Astrocyte of the cerebellum (primary cell): Measurements from ENCODE around the gene NHERF2.
A peak's percentile ranks its signal among the peaks of the same experiment; 100 is the strongest.

Source experiments
- DNase-seq: peaks from one replicate; pipeline ENCODE4 v3.0.0-alpha.2; 2011; ENCODE audit warnings: low read depth
- H3K4me3 ChIP-seq: 2 replicates; pipeline ENCODE4 v1.5.1; 2011; ENCODE audit warnings: mild to moderate bottlenecking, low read depth, low read length, moderate library complexity
- in situ Hi-C: cut with HindIII; loops from 2 replicates; pipeline ENCODE4 v1.10.0; 2017; ENCODE audit warnings: low sequenced_read_pairs
- TF ChIP-seq, protein P1 (sequence below): IDR thresholded peaks from 2 replicates; pipeline ENCODE4 v1.5.1; 2012; ENCODE audit warnings: low read length, low read depth, moderate library complexity, mild to moderate bottlenecking; ENCODE audit errors: missing control alignments

The NHERF2 gene

GRCh38 chr16:2013527-2013926 is 13.2 kb upstream of the NHERF2 start:
- in situ Hi-C loops, result no loop called here
- TF ChIP-seq, protein P1, sequence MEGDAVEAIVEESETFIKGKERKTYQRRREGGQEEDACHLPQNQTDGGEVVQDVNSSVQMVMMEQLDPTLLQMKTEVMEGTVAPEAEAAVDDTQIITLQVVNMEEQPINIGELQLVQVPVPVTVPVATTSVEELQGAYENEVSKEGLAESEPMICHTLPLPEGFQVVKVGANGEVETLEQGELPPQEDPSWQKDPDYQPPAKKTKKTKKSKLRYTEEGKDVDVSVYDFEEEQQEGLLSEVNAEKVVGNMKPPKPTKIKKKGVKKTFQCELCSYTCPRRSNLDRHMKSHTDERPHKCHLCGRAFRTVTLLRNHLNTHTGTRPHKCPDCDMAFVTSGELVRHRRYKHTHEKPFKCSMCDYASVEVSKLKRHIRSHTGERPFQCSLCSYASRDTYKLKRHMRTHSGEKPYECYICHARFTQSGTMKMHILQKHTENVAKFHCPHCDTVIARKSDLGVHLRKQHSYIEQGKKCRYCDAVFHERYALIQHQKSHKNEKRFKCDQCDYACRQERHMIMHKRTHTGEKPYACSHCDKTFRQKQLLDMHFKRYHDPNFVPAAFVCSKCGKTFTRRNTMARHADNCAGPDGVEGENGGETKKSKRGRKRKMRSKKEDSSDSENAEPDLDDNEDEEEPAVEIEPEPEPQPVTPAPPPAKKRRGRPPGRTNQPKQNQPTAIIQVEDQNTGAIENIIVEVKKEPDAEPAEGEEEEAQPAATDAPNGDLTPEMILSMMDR, result no peak
- DNase-seq, result no peak
- H3K4me3 ChIP-seq, result no peak overlapping the region

GRCh38 chr16:2015117-2015946 is 11.4 kb upstream of the NHERF2 start:
- H3K4me3 ChIP-seq, result no peak overlapping the region
- TF ChIP-seq, protein P1, result no peak
- in situ Hi-C loops, result no loop called here
- DNase-seq, result no peak

DNA sequence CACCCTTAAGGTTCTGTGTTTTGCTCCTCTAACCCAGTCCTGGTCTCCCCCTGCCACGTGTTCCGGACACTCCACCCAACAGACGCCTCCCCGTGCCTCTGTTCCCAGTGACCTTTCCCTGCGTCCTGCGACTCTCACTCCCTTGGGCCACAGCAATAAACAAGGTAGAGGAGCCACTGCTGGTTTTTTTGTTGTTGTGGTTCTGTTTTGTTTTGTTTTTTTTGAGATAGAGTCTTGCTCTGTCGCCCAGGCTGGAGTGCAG is 10.8 kb upstream of the NHERF2 start:
- DNase-seq, result no peak
- no peak overlapping the region for H3K4me3 ChIP-seq
- TF ChIP-seq, protein P1, result no peak
- in situ Hi-C loops, result no loop called here

DNA sequence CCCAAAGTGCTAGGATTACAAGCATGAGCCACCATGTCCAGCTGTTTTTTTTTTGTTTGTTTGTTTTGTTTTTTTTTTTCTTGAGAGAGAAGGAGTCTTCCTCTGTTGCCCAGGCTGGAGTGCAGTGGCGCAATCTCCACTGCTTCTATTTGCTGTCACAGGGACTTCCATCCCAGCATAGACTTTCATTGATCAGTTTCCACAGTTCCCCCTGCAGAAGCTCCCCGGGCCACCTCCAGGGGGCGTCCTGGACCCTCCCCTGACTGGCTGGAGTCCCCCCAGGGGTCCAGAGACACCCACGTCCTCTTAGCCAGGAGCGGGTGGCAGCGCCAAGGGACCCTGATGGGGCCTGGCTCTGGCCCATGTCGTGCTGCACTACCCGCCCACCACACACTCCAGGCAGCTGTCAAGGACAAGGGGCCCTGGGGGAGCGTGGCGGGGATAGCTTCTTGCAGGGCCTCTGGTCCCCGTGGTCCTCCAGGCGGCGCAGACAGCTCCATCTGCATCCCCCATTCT is 10.2 kb upstream of the NHERF2 start:
- DNase-seq, result no peak
- in situ Hi-C loops, result no loop called here
- no peak overlapping the region for H3K4me3 ChIP-seq
- TF ChIP-seq, protein P1, result peak; percentile 58

GRCh38 chr16:2019518-2019920 is 7.2 kb upstream of the NHERF2 start, which contains the start of gene NPW:
Gene NPW (plus strand): TSS chr16:2019785.
- DNase-seq, result no peak
- peak within 1 kb of the TSS; percentile 26 for H3K4me3 ChIP-seq
- TF ChIP-seq, protein P1, result no peak
- in situ Hi-C loops, result no loop called here

- in situ Hi-C loops, result no loop called here
- DNase-seq, result no peak
- TF ChIP-seq, protein P1, result no peak
- peak overlapping the region; percentile 26 for H3K4me3 ChIP-seq
Measured at GRCh38 chr16:2019921-2020831, 6.5 kb upstream of the NHERF2 start.
